HL-60 (cell line): Measurements from ENCODE around the gene PPP1R1A.

Experiments
- DNase-seq, 2 experiments: peaks; one replicate each; pipeline ENCODE4 v3.0.0-alpha.2; 2010 to 2020; ENCODE audit warnings: low read depth in 1 of 2, low spot score in 1 of 2
- H3K27ac ChIP-seq: fragments of 250-450 bp; sonication (Bioruptor Pico); replicated peaks from 2 replicates; pipeline ENCODE4 v1.5.1; 2020; ENCODE audit warnings: mild to moderate bottlenecking, moderate library complexity
- H3K27me3 ChIP-seq: fragments of 250-450 bp; sonication (Bioruptor Pico); 2 replicates; pipeline ENCODE4 v1.5.1; 2021; ENCODE audit warnings: mild to moderate bottlenecking, moderate library complexity; ENCODE audit not compliant: insufficient read depth, poor library complexity, severe bottlenecking
- H3K4me3 ChIP-seq: replicated peaks from 2 replicates; pipeline ENCODE4 v1.5.1; 2011; ENCODE audit warnings: mild to moderate bottlenecking, control low read depth, low read length; ENCODE audit not compliant: insufficient read depth
- CTCF ChIP-seq: IDR thresholded peaks from one replicate; pipeline ENCODE4 v1.5.1; 2011; ENCODE audit warnings: low read length, control low read depth, inconsistent platforms; ENCODE audit not compliant: insufficient read depth
- GABPA ChIP-seq: IDR thresholded peaks from 2 replicates; pipeline ENCODE4 v1.6.1; 2012; ENCODE audit warnings: low read depth
- POLR2AphosphoS5 ChIP-seq: IDR thresholded peaks from 2 replicates; pipeline ENCODE4 v1.6.1; 2012; ENCODE audit warnings: low read depth
- SPI1 ChIP-seq: IDR thresholded peaks from 2 replicates; pipeline ENCODE4 v1.6.1; 2012; ENCODE audit warnings: low read depth, mild to moderate bottlenecking, borderline replicate concordance
- TF ChIP-seq, protein P1 (sequence below): IDR thresholded peaks from 2 replicates; pipeline ENCODE4 v1.6.1; 2012; ENCODE audit warnings: low read depth; ENCODE audit not compliant: insufficient replicate concordance

PPP1R1A gene

GRCh38 chr12:54625598-54625997 lies 37.1 kb upstream of the PPP1R1A start:
- Histone ChIP-seq H3K27ac (no peak overlapping the region), H3K4me3 (no peak overlapping the region), H3K27me3 (peaks cover 5% of the 10 kb centered on the region)
- no peak for TF ChIP-seq GABPA
- TF ChIP-seq SPI1: no peak
- no peak for TF ChIP-seq POLR2AphosphoS5
- TF ChIP-seq, protein P1, sequence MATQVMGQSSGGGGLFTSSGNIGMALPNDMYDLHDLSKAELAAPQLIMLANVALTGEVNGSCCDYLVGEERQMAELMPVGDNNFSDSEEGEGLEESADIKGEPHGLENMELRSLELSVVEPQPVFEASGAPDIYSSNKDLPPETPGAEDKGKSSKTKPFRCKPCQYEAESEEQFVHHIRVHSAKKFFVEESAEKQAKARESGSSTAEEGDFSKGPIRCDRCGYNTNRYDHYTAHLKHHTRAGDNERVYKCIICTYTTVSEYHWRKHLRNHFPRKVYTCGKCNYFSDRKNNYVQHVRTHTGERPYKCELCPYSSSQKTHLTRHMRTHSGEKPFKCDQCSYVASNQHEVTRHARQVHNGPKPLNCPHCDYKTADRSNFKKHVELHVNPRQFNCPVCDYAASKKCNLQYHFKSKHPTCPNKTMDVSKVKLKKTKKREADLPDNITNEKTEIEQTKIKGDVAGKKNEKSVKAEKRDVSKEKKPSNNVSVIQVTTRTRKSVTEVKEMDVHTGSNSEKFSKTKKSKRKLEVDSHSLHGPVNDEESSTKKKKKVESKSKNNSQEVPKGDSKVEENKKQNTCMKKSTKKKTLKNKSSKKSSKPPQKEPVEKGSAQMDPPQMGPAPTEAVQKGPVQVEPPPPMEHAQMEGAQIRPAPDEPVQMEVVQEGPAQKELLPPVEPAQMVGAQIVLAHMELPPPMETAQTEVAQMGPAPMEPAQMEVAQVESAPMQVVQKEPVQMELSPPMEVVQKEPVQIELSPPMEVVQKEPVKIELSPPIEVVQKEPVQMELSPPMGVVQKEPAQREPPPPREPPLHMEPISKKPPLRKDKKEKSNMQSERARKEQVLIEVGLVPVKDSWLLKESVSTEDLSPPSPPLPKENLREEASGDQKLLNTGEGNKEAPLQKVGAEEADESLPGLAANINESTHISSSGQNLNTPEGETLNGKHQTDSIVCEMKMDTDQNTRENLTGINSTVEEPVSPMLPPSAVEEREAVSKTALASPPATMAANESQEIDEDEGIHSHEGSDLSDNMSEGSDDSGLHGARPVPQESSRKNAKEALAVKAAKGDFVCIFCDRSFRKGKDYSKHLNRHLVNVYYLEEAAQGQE: no peak
- no peak for TF ChIP-seq CTCF
- DNase-seq: no peak

DNA sequence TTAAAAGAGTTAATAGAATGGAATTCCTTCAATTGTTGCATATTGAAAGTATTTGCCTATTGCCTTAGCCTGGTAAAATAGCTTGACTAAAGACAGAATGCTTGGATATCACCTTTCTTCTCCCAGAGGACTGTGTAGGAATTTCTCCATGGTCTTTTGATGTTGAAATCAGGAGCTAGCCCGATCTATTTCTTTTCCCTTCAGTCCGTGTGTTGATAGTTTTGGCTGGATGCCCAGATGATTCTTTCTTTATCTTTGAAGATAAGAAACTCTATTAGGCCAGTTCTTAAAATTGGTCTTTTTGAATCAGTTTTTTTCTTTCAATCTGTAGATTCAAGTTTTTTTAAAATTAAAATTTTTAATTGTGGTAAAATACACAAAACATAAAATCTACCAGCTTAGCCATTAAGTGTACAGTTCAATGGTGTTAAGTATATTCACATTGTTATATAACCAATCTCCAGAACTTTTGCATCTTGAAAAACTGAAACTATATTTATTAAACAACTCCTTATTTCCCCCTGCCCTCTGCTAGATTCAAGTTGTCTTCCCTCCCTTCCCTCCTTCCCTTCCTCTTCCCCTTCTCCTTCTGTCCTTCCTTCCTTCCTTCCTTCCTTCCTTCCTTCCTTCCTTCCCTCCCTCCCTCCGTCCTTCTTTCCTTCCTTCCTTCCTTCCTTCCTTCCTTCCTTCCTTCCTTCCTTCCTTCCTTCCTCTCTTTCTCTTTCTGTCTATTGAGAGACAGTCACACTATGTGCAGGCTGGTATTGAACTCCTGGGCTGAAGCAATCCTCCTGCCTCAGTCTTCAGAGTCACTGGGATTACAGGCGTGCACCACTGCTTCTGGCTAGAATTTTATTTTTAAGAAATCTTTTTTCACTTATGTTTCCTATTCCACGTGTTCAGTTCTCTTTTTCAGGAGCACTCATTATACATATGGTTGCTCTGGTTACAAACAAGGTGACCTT lies 36.1 kb upstream of the PPP1R1A start:
- Histone ChIP-seq H3K27me3 (peaks cover 11% of the 10 kb centered on the region), H3K4me3 (no peak overlapping the region), H3K27ac (no peak overlapping the region)
- TF ChIP-seq POLR2AphosphoS5: no peak
- no peak for TF ChIP-seq GABPA
- TF ChIP-seq SPI1: no peak
- TF ChIP-seq CTCF: no peak
- TF ChIP-seq, protein P1: no peak
- no peak for DNase-seq

DNA sequence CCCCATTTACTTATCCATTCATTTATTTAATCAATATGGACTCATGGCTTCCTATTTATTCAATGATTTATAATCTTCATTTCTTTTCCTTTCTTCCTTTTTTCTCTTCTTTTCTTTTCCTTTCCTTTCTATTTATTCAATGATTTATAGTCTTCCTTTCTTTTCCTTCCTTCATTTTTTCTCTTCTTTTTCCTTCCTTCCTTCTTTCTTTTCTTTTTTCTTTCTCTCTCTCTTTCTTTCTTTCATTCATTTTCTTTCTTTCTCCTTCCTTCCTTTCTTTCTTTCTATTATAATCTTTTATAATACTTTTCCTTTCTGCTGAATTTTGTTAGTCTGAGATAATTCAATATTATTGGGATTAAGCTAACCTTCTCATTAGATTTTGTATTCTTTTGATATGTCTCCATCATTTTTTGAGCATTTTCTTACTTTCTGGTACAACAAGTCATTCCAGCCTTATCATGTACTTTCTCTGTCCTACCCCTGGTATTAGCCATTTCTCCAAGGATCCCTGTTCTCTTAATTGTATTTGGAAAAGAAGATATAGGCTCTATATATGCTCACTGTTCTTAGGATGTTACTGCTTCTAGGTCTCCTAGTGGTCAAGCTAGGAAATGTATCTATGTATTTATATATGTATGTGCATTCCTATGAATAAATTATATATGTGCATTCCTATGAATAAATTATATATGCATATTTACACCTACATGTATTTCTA lies 34.2 kb upstream of the PPP1R1A start:
- H3K4me3 ChIP-seq: no peak overlapping the region
- DNase-seq: no peak
- no peak for TF ChIP-seq GABPA
- no peak for TF ChIP-seq CTCF
- TF ChIP-seq SPI1: no peak
- TF ChIP-seq, protein P1: no peak
- no peak for TF ChIP-seq POLR2AphosphoS5
- peaks cover 20% of the 10 kb centered on the region for H3K27me3 ChIP-seq
- no peak overlapping the region for H3K27ac ChIP-seq
